Thyroid gland (tissue), 4 donors: ENCODE results near the gene CENPK. TPM values are rescaled to one million over a fixed set of nuclear protein-coding genes. Genes with fewer than 3 reads are reported as not detected.

Source experiments
- DNase-seq, 2 donors: peaks; one replicate each; pipeline ENCODE4 v3.0.0-alpha.2; 2019
- H3K27ac ChIP-seq, 3 donors: fragments of 200-600 bp; sonication (generic); 1 replicate in 2 of 3; 2 replicates in 1 of 3; pipeline ENCODE4 v1.5.1; 2016 to 2019; ENCODE audit warnings: mild to moderate bottlenecking in 1 of 3, moderate library complexity in 1 of 3
- H3K27me3 ChIP-seq: fragments of 200-600 bp; sonication (generic); one replicate; pipeline ENCODE4 v1.5.1; 2019
- H3K36me3 ChIP-seq, 2 donors: fragments of 200-600 bp; sonication (generic); one replicate each; pipeline ENCODE4 v1.5.1; 2016 to 2019
- H3K4me1 ChIP-seq, 2 donors: fragments of 200-600 bp; sonication (generic); one replicate each; pipeline ENCODE4 v1.5.1; 2017 to 2019
- H3K4me3 ChIP-seq, 3 donors: fragments of 200-600 bp; sonication (generic); replicated peaks in 1 of 3; 1 replicate in 2 of 3; 2 replicates in 1 of 3; pipeline ENCODE4 v1.5.1; 2016; ENCODE audit warnings: mild to moderate bottlenecking in 1 of 3
- H3K9me3 ChIP-seq: fragments of 200-600 bp; sonication (generic); one replicate; pipeline ENCODE4 v1.5.1; 2017
- CTCF ChIP-seq, 6 experiments: fragments of 200-600 bp in 3 of 6; fragments of 450-650 bp in 3 of 6; sonication (generic) in 3 of 6; IDR thresholded peaks; one replicate each; pipeline ENCODE4 v1.5.1; 2016 to 2019; ENCODE audit warnings: antibody characterized with exemption in 6 of 6, mild to moderate bottlenecking in 2 of 6, inconsistent platforms in 1 of 6, moderate library complexity in 1 of 6
- POLR2A ChIP-seq, 2 donors: fragments of 450-650 bp; IDR thresholded peaks; one replicate each; pipeline ENCODE4 v1.6.1; 2017; ENCODE audit warnings: antibody characterized with exemption in 2 of 2, mild to moderate bottlenecking in 2 of 2, moderate library complexity in 1 of 2
- WGBS, 2 donors: methylation state at CpG; one replicate each; pipeline ENCODE4 v1.1.5; 2017; 5-methylcytosine and 5-hydroxymethylcytosine counted together
- intact Hi-C: fragments of 100-400 bp; cut with DNase I; formaldehyde crosslinking; loops from one replicate; pipeline ENCODE4 v1.15.1; 2023
- total RNA-seq, 4 donors: library from RNA; depleted of rRNA; stranded (reverse); fragments of >200 nt; gene quantifications; one replicate each; pipeline ENCODE4 v1.2.3, GENCODE V29; 2016

CENPK gene
- total RNA-seq, 4 donors from 2014 or later: 1.5 to 7.3 TPM; not detected in 2

GRCh38 chr5:65544473-65544872 is 18.5 kb downstream of the CENPK start:
- DNase-seq: no peak
- TF ChIP-seq CTCF (IDR thresholded peaks at IDR 0.05): no peak
- no peak for TF ChIP-seq POLR2A (IDR thresholded peaks at IDR 0.05)
- Histone ChIP-seq H3K9me3 (no peaks in the 10 kb centered on the region), H3K36me3 (no peaks in the 10 kb centered on the region), H3K27ac (no peak overlapping the region), H3K4me3 (no peak overlapping the region), H3K4me1 (no peaks in the 10 kb centered on the region), H3K27me3 (no peaks in the 10 kb centered on the region)
- 96 to 98% methylated on average over 4 of the region's 4 CpGs for WGBS, 2 donors
- intact Hi-C loops: no loop called here

- Histone ChIP-seq H3K27ac (no peak overlapping the region), H3K9me3 (no peaks in the 10 kb centered on the region), H3K36me3 (no peaks in the 10 kb centered on the region), H3K27me3 (no peaks in the 10 kb centered on the region), H3K4me3 (no peak overlapping the region), H3K4me1 (no peaks in the 10 kb centered on the region)
- no peak for TF ChIP-seq CTCF (IDR thresholded peaks at IDR 0.05)
- TF ChIP-seq POLR2A (IDR thresholded peaks at IDR 0.05): no peak
- DNase-seq: no peak
- intact Hi-C loops: no loop called here
Measured at GRCh38 chr5:65539827-65540226, 23.1 kb downstream of the CENPK start.

GRCh38 chr5:65535529-65535987 is 27.4 kb downstream of the CENPK start:
- H3K4me3 ChIP-seq: no peak overlapping the region
- H3K36me3 ChIP-seq: no peaks in the 10 kb centered on the region
- DNase-seq: no peak
- H3K27ac ChIP-seq: no peak overlapping the region
- no peaks in the 10 kb centered on the region for H3K9me3 ChIP-seq
- intact Hi-C loops: no loop called here
- H3K4me1 ChIP-seq: no peaks in the 10 kb centered on the region
- no peaks in the 10 kb centered on the region for H3K27me3 ChIP-seq
- TF ChIP-seq POLR2A (IDR thresholded peaks at IDR 0.05) (no peak), CTCF (IDR thresholded peaks at IDR 0.05) (no peak)
- 91 to 97% methylated on average over 6 of the region's 6 CpGs for WGBS, 2 donors

GRCh38 chr5:65530904-65531303 is 32.1 kb downstream of the CENPK start:
- WGBS, 2 donors: 95% methylated on average over 1 of the region's 1 CpG
- TF ChIP-seq CTCF (IDR thresholded peaks at IDR 0.05): no peak
- TF ChIP-seq POLR2A (IDR thresholded peaks at IDR 0.05): no peak

GRCh38 chr5:65525726-65526125 is 37.2 kb downstream of the CENPK start:
- TF ChIP-seq CTCF (IDR thresholded peaks at IDR 0.05): no peak
- TF ChIP-seq POLR2A (IDR thresholded peaks at IDR 0.05): no peak
- intact Hi-C loops: no loop called here

More at GRCh38 chr5:65530904-65531303, 32.1 kb downstream of the CENPK start:
- H3K9me3 ChIP-seq: no peaks in the 10 kb centered on the region
- DNase-seq: no peak
- H3K27me3 ChIP-seq: no peaks in the 10 kb centered on the region
- no peak overlapping the region for H3K4me3 ChIP-seq
- no peak overlapping the region for H3K27ac ChIP-seq
- no peaks in the 10 kb centered on the region for H3K36me3 ChIP-seq
- H3K4me1 ChIP-seq: no peaks in the 10 kb centered on the region
- intact Hi-C loops: no loop called here

More at GRCh38 chr5:65525726-65526125, 37.2 kb downstream of the CENPK start:
- Histone ChIP-seq H3K9me3 (no peaks in the 10 kb centered on the region), H3K27ac (no peak overlapping the region), H3K4me3 (no peak overlapping the region), H3K4me1 (no peaks in the 10 kb centered on the region), H3K36me3 (no peaks in the 10 kb centered on the region), H3K27me3 (no peaks in the 10 kb centered on the region)
- WGBS, 2 donors: 90 to 92% methylated on average over 3 of the region's 3 CpGs
- DNase-seq: no peak
